CD4-positive, alpha-beta T cell treated with Interleukin-2 at 100 ng/mL for 4 hours (primary cell): ENCODE measurements around the gene NBPF1.
"Not testable (repeated sequence)": the region's sequence is repeated elsewhere in the genome, so short reads cannot be mapped to it uniquely, and the experiment has no call there.

ENCODE experiments used
- DNase-seq: peaks from one replicate; pipeline ENCODE4 v3.0.0-alpha.2; 2020; ENCODE audit warnings: low spot score

Gene NBPF1

GRCh38 chr1:16641159-16641975 is 28.0 kb upstream of the NBPF1 start:
- DNase-seq: not testable (repeated sequence)

DNA sequence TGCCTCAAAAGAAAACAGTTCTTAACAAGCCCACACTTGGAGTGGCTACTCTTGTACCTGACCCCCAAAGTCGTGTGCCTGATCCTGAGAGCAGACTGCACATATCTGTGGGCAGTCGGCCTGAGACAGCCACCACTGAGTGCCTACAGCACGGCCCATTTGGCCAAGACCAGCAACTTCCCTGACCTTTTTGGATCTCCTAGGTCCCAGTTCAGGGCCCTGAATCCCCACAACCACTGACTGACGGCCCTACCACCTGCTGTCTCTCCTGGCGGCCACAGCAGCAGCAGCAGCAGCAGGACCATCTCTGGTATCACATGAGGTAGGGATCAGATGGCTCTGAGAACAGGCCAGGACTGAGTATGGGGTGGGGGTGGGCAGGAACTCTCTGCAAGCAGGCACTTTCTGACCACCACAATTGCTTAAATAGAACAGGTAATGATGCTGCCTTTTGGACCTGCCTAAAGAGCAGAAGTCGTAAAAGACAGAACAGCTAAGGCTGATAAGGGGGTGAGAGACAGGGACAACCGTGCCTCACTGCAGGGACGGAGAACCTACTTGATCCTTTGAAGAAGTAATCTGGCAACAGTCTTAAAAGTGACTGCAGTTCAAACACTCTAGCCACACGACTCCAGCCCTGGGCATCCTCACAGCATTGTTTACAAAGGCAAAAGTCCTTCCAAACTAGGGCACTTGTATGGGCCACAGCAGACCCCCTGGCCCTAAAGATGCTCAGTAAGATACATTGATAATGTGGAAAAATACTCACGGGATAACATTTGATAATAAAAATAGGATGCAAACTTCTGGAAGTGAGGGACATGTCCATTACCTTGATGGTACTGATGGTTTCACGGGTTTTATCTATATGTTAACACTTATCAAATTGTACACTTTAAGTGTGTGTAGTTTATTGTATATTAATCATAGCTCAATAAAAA is 26.0 kb upstream of the NBPF1 start:
- not testable (repeated sequence) for DNase-seq

GRCh38 chr1:16637941-16638778 is 24.8 kb upstream of the NBPF1 start:
- DNase-seq: not testable (repeated sequence)

GRCh38 chr1:16636551-16637195 is 23.3 kb upstream of the NBPF1 start:
- not testable (repeated sequence) for DNase-seq

DNA sequence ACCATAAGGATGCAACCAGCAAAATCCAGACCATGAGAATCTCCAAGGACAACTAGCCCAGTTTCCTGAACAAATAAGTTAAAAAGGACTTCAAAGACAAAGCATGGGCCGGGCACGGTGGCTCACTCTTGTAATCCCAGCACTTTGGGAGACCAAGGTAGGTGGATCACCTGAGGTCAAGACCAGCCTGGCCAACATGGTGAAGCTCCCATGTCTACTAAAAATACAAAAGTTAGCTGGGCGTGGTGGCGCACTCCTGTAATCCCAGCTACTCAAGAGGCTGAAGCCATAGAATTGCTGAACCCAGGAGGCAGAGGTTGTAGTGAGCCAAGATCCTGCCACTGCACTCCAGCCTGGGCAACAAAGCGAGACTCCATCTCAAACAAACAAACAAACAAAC is 22.6 kb upstream of the NBPF1 start:
- DNase-seq: not testable (repeated sequence)

GRCh38 chr1:16633540-16634282 is 20.3 kb upstream of the NBPF1 start:
- DNase-seq: not testable (repeated sequence)

DNA sequence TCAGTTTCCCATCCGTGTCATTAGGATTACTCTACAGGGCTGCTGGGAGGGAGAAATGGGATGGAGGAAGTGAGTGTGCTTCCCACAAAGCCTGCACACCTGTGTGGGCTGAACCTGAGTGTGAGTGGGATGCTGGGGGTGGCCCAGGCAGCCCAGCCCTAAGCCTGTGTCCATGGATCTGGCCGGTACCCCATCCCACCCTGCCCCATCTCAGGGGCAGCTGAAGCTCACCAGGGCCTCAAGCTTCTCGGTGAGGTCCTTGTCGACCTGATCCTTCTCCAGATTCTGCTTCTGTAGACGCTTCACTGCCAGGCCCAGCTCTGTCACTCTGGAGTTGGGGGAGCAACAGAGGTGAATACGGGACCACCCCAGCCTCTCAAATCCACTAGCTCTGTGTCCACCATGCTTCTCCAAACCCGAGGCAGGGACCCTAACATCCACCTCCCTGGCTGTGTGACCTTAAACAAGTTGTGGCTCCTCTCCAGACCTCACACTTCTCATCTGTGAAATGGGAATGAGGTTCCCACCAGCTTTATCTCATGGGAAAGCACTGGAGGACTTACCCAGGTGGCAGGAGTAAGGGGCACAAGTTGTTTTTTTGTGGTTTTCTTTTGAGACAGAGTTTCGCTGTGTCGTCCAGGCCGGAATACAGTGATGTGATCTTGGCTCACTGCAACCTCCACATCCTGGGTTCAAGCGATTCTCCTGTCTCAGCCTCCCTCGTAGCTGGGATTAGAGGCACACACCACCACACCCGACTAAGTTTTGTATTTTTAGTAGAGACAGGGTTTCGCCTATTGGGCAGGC is 18.9 kb upstream of the NBPF1 start:
- DNase-seq: not testable (repeated sequence)

GRCh38 chr1:16631248-16632043 is 18.1 kb upstream of the NBPF1 start:
- DNase-seq: no peak

- DNase-seq: no peak
These were observed 17.4 kb upstream of the NBPF1 start for GRCh38 chr1:16630661-16631247.

- DNase-seq: not testable (repeated sequence)
These were observed 16.7 kb upstream of the NBPF1 start for GRCh38 chr1:16629916-16630530.

DNA sequence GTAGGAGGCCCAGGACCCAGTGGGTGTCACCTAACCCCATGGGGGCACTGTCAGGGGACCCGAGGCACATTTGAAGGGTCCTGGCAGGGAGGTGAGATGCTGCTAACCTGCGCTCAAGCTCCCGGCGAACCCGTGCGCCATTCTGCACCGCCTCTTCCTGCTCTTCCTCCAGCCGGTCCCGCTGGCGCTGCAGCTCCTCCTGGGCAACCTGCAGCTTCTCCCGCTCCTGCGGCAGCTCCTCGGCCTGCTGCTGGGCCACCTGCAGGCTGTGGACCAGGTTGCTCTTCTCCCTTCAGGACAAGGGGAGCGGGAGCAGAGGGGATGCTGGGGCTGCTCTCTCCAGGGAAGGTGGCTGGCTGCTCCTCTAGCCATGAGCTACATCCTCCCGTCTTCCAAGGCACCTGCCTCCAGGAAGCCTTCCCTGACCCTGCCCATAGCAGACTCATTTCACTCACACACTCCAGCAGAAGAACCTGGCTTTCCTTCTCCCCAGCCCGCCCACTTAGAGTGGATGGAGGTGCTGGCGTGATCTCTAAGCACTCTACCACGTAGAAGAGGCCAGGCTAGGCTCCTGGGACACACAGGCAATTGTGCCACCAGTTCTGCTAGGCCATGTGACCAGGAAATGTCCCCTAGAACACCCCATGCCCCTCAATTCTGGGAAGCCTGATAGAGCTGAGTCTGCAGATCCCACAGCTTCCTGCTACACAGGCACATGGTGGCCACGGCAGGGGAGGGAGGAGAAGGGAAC is 15.2 kb upstream of the NBPF1 start:
- no peak for DNase-seq

DNA sequence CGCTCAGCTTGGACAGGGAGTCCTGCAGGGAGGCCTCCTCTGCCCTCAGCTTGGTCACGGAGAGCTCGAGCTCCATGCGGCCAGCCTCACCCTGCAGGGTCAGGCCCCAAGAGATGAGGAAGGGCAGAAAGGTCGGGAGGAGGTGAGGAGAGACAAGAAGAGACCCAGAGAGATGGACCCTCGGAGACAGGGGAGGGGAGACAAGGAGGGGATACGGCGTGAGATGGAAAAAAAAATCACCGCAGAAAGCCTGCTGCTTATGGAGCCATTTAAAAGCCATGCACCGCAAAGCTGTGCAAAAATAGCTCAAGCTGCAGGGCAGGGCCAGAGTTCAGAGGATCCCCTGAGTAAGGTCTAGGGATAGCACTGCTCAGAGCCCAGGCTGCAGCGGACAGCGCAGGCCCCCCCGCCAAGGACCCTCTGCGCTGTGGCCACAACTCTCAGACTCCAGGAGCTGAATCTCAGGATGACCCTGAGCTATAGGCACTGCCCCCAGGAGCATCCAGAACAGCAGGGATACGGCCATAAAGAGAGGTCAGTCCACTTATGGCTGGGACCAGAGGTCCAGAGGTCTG is 13.1 kb upstream of the NBPF1 start:
- DNase-seq: not testable (repeated sequence)

GRCh38 chr1:16625497-16626408 is 12.4 kb upstream of the NBPF1 start:
- no peak for DNase-seq

GRCh38 chr1:16623812-16624719 is 10.7 kb upstream of the NBPF1 start:
- not testable (repeated sequence) for DNase-seq

DNA sequence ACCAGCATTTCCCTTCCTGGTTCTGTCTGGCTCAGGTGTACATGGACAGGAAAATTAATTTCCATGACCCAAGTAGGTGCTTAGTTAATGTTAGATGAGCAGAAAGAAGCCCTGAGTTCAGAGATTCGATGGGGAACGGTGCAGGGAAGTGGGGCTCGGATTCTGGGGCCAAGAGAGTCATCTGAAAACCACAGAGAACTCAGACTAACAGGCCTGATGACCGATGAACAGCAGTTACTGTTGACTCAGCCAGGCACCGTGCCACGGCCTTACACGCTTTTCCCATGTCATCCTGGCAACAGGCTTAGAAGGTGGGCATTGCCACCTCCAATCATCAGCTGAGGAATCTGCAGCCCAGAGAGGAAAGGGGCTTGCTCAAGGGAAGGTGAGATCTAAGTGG is 10.0 kb upstream of the NBPF1 start:
- not testable (repeated sequence) for DNase-seq
